ENCODE results near the gene HMCN2.

HMCN2 gene

GRCh38 chr9:130419521-130420035 lies 154.0 kb downstream of the HMCN2 start:
- Histone ChIP-seq H3K27me3 (ENCODE audit: control insufficient read depth, insufficient read depth, low read length) (peaks cover 7% of the 10 kb centered on the region), H3K9me3 (replicated peaks; ENCODE audit: low read length) (no peaks in the 10 kb centered on the region), H3K4me1 (ENCODE audit: control insufficient read depth, insufficient read depth, low read length) (peaks cover 21% of the 10 kb centered on the region), H3K9ac (ENCODE audit: low read depth, low read length) (no peak overlapping the region), H3K4me3 (ENCODE audit: low read length) (no peak overlapping the region), H3K4me2 (ENCODE audit: low read length) (no peak overlapping the region), H3K36me3 (ENCODE audit: insufficient read depth, low read length) (no peaks in the 10 kb centered on the region)

- Histone ChIP-seq H3K36me3 (ENCODE audit: insufficient read depth, low read length) (no peaks in the 10 kb centered on the region), H3K9me3 (replicated peaks; ENCODE audit: low read length) (no peaks in the 10 kb centered on the region), H3K4me1 (ENCODE audit: control insufficient read depth, insufficient read depth, low read length) (peaks cover 27% of the 10 kb centered on the region), H3K4me2 (ENCODE audit: low read length) (peak overlapping the region; percentile 69), H3K27me3 (ENCODE audit: control insufficient read depth, insufficient read depth, low read length) (peaks cover 3% of the 10 kb centered on the region), H3K4me3 (ENCODE audit: low read length) (peak overlapping the region; percentile 37), H3K9ac (ENCODE audit: low read depth, low read length) (peak overlapping the region; percentile 41)
These were observed 155.7 kb downstream of the HMCN2 start for GRCh38 chr9:130421154-130421801.

GRCh38 chr9:130421802-130422276 lies 156.3 kb downstream of the HMCN2 start:
- Histone ChIP-seq H3K27me3 (ENCODE audit: control insufficient read depth, insufficient read depth, low read length) (peaks cover 3% of the 10 kb centered on the region), H3K4me2 (ENCODE audit: low read length) (peak overlapping the region; percentile 69), H3K4me3 (ENCODE audit: low read length) (peak overlapping the region; percentile 37), H3K4me1 (ENCODE audit: control insufficient read depth, insufficient read depth, low read length) (peaks cover 33% of the 10 kb centered on the region), H3K9me3 (replicated peaks; ENCODE audit: low read length) (no peaks in the 10 kb centered on the region), H3K36me3 (ENCODE audit: insufficient read depth, low read length) (no peaks in the 10 kb centered on the region), H3K9ac (ENCODE audit: low read depth, low read length) (peak overlapping the region; percentile 41)

GRCh38 chr9:130422546-130422945 lies 157.0 kb downstream of the HMCN2 start:
- H3K9me3 ChIP-seq (replicated peaks; ENCODE audit: low read length): no peaks in the 10 kb centered on the region
- H3K36me3 ChIP-seq (ENCODE audit: insufficient read depth, low read length): no peaks in the 10 kb centered on the region
- H3K4me1 ChIP-seq (ENCODE audit: control insufficient read depth, insufficient read depth, low read length): peaks cover 40% of the 10 kb centered on the region
- peaks cover 3% of the 10 kb centered on the region for H3K27me3 ChIP-seq (ENCODE audit: control insufficient read depth, insufficient read depth, low read length)
- H3K4me2 ChIP-seq (ENCODE audit: low read length): no peak overlapping the region
- H3K4me3 ChIP-seq (ENCODE audit: low read length): no peak overlapping the region
- no peak overlapping the region for H3K9ac ChIP-seq (ENCODE audit: low read depth, low read length)

- H3K9ac ChIP-seq (ENCODE audit: low read depth, low read length): no peak overlapping the region
- no peaks in the 10 kb centered on the region for H3K9me3 ChIP-seq (replicated peaks; ENCODE audit: low read length)
- no peak overlapping the region for H3K4me2 ChIP-seq (ENCODE audit: low read length)
- no peaks in the 10 kb centered on the region for H3K36me3 ChIP-seq (ENCODE audit: insufficient read depth, low read length)
- H3K4me1 ChIP-seq (ENCODE audit: control insufficient read depth, insufficient read depth, low read length): peaks cover 42% of the 10 kb centered on the region
- H3K4me3 ChIP-seq (ENCODE audit: low read length): no peak overlapping the region
- H3K27me3 ChIP-seq (ENCODE audit: control insufficient read depth, insufficient read depth, low read length): peaks cover 3% of the 10 kb centered on the region
These were observed 157.7 kb downstream of the HMCN2 start for GRCh38 chr9:130423272-130423671.

GRCh38 chr9:130424595-130425454 lies 159.3 kb downstream of the HMCN2 start:
- Histone ChIP-seq H3K4me2 (ENCODE audit: low read length) (no peak overlapping the region), H3K27me3 (ENCODE audit: control insufficient read depth, insufficient read depth, low read length) (peaks cover 3% of the 10 kb centered on the region), H3K36me3 (ENCODE audit: insufficient read depth, low read length) (no peaks in the 10 kb centered on the region), H3K9me3 (replicated peaks; ENCODE audit: low read length) (no peaks in the 10 kb centered on the region), H3K4me3 (ENCODE audit: low read length) (no peak overlapping the region), H3K9ac (ENCODE audit: low read depth, low read length) (no peak overlapping the region), H3K4me1 (ENCODE audit: control insufficient read depth, insufficient read depth, low read length) (peaks cover 42% of the 10 kb centered on the region)

GRCh38 chr9:130425741-130426466 lies 160.3 kb downstream of the HMCN2 start:
- peak overlapping the region; percentile 37 for H3K4me2 ChIP-seq (ENCODE audit: low read length)
- no peak overlapping the region for H3K9ac ChIP-seq (ENCODE audit: low read depth, low read length)
- H3K9me3 ChIP-seq (replicated peaks; ENCODE audit: low read length): peaks cover 4% of the 10 kb centered on the region
- no peak overlapping the region for H3K4me3 ChIP-seq (ENCODE audit: low read length)
- no peaks in the 10 kb centered on the region for H3K36me3 ChIP-seq (ENCODE audit: insufficient read depth, low read length)
- H3K27me3 ChIP-seq (ENCODE audit: control insufficient read depth, insufficient read depth, low read length): peaks cover 3% of the 10 kb centered on the region
- peaks cover 39% of the 10 kb centered on the region for H3K4me1 ChIP-seq (ENCODE audit: control insufficient read depth, insufficient read depth, low read length)

- peak overlapping the region; percentile 20 for H3K9ac ChIP-seq (ENCODE audit: low read depth, low read length)
- H3K27me3 ChIP-seq (ENCODE audit: control insufficient read depth, insufficient read depth, low read length): peaks cover 3% of the 10 kb centered on the region
- H3K4me1 ChIP-seq (ENCODE audit: control insufficient read depth, insufficient read depth, low read length): peaks cover 34% of the 10 kb centered on the region
- H3K4me2 ChIP-seq (ENCODE audit: low read length): peak overlapping the region; percentile 37
- no peaks in the 10 kb centered on the region for H3K36me3 ChIP-seq (ENCODE audit: insufficient read depth, low read length)
- H3K9me3 ChIP-seq (replicated peaks; ENCODE audit: low read length): peaks cover 4% of the 10 kb centered on the region
- H3K4me3 ChIP-seq (ENCODE audit: low read length): no peak overlapping the region
These were observed 160.9 kb downstream of the HMCN2 start for GRCh38 chr9:130426467-130426773.

GRCh38 chr9:130426883-130427282 lies 161.3 kb downstream of the HMCN2 start:
- Histone ChIP-seq H3K9ac (ENCODE audit: low read depth, low read length) (peak overlapping the region; percentile 20), H3K4me3 (ENCODE audit: low read length) (no peak overlapping the region), H3K4me2 (ENCODE audit: low read length) (peak overlapping the region; percentile 37), H3K9me3 (replicated peaks; ENCODE audit: low read length) (peaks cover 4% of the 10 kb centered on the region), H3K36me3 (ENCODE audit: insufficient read depth, low read length) (no peaks in the 10 kb centered on the region), H3K4me1 (ENCODE audit: control insufficient read depth, insufficient read depth, low read length) (peaks cover 29% of the 10 kb centered on the region), H3K27me3 (ENCODE audit: control insufficient read depth, insufficient read depth, low read length) (peaks cover 3% of the 10 kb centered on the region)

GRCh38 chr9:130427326-130427725 lies 161.8 kb downstream of the HMCN2 start:
- Histone ChIP-seq H3K4me3 (ENCODE audit: low read length) (no peak overlapping the region), H3K4me2 (ENCODE audit: low read length) (peak overlapping the region; percentile 16), H3K36me3 (ENCODE audit: insufficient read depth, low read length) (no peaks in the 10 kb centered on the region), H3K9ac (ENCODE audit: low read depth, low read length) (no peak overlapping the region), H3K9me3 (replicated peaks; ENCODE audit: low read length) (peaks cover 4% of the 10 kb centered on the region), H3K27me3 (ENCODE audit: control insufficient read depth, insufficient read depth, low read length) (peaks cover 3% of the 10 kb centered on the region), H3K4me1 (ENCODE audit: control insufficient read depth, insufficient read depth, low read length) (peaks cover 24% of the 10 kb centered on the region)

GRCh38 chr9:130428086-130428665 lies 162.6 kb downstream of the HMCN2 start:
- peaks cover under 1% of the 10 kb centered on the region for H3K27me3 ChIP-seq (ENCODE audit: control insufficient read depth, insufficient read depth, low read length)
- no peak overlapping the region for H3K4me3 ChIP-seq (ENCODE audit: low read length)
- H3K9me3 ChIP-seq (replicated peaks; ENCODE audit: low read length): peaks cover 4% of the 10 kb centered on the region
- H3K36me3 ChIP-seq (ENCODE audit: insufficient read depth, low read length): no peaks in the 10 kb centered on the region
- H3K4me2 ChIP-seq (ENCODE audit: low read length): no peak overlapping the region
- no peak overlapping the region for H3K9ac ChIP-seq (ENCODE audit: low read depth, low read length)
- H3K4me1 ChIP-seq (ENCODE audit: control insufficient read depth, insufficient read depth, low read length): peaks cover 21% of the 10 kb centered on the region
